K562 (cell line): ENCODE data around the gene HAPLN1. TPM values are rescaled to one million over a fixed set of nuclear protein-coding genes. Genes with fewer than 3 reads are reported as not detected.

Source experiments
- ATAC-seq: fragments of 200-7000 bp; cut with Tn5 transposase; 3 replicates; pipeline ENCODE4 v1.9.1; 2020; ENCODE audit warnings: moderate library complexity
- BruUV-seq: library from RNA; stranded (reverse); fragments of 400-500 nt; replicated peaks from 2 replicates; lab custom pipeline; 2021; lab: Mats Ljungman, UMichigan
- CTCF ChIA-PET: fragments of 300-600 bp; formaldehyde crosslinking; extraction: SDS; loops from one replicate; lab custom pipeline; 2021; ENCODE audit warnings: low intra/inter-chr PET ratio; lab: Yijun Ruan, JAX
- POLR2A ChIA-PET: fragments of 300-600, 350-650 bp; sonication (Branson Sonifier 250); formaldehyde crosslinking; extraction: SDS; loops from one replicate; lab custom pipeline; 2021; ENCODE audit warnings: antibody characterized with exemption, inconsistent platforms; lab: Yijun Ruan, JAX
- DNase-seq, 4 experiments: peaks; one replicate each; pipeline versions ENCODE4 v3.0.0 to v3.0.0-alpha.2; 2011 to 2018; ENCODE audit warnings: low spot score in 3 of 4, mixed read lengths in 3 of 4; ENCODE audit errors: extremely low read depth in 1 of 4
- FAIRE-seq: peaks from 2 replicates; lab custom pipeline; 2011; peaks lifted over from hg19 to GRCh38; lab: Jason Lieb, UNC
- H2AFZ ChIP-seq: 2 replicates; pipeline ENCODE4 v1.6.0; 2011; ENCODE audit warnings: low read depth, low read length, control low read depth, inconsistent platforms
- H3K27ac ChIP-seq: fragments of 200-600 bp; 3 replicates; pipeline ENCODE4 v1.8.0; 2011; ENCODE audit warnings: low read depth, mild to moderate bottlenecking, control low read depth, inconsistent platforms, low read length, moderate library complexity, mixed read lengths; ENCODE audit errors: extremely low read depth
- H3K27me3 ChIP-seq, 2 experiments: fragments of 300-600 bp in 1 of 2; 2 replicates in 1 of 2; 3 replicates in 1 of 2; pipeline versions ENCODE4 v1.6.0 to v1.8.0; 2011; ENCODE audit warnings: inconsistent platforms in 2 of 2, low read length in 2 of 2, mild to moderate bottlenecking in 1 of 2, mixed read lengths in 1 of 2, moderate library complexity in 1 of 2; ENCODE audit not compliant: control insufficient read depth in 2 of 2, insufficient read depth in 2 of 2
- H3K36me3 ChIP-seq: fragments of 300-600 bp; 3 replicates; pipeline ENCODE4 v1.8.0; 2011; ENCODE audit warnings: mild to moderate bottlenecking, low read length, inconsistent platforms; ENCODE audit not compliant: control insufficient read depth, insufficient read depth
- H3K4me1 ChIP-seq, 2 experiments: fragments of 200-600 bp in 1 of 2; replicated peaks in 1 of 2; 2 replicates in 1 of 2; 3 replicates in 1 of 2; pipeline versions ENCODE4 v1.5.1 to v1.8.0; 2011; ENCODE audit warnings: inconsistent platforms in 2 of 2, low read length in 2 of 2, mild to moderate bottlenecking in 1 of 2, mixed read lengths in 1 of 2, moderate library complexity in 1 of 2; ENCODE audit not compliant: control insufficient read depth in 2 of 2, insufficient read depth in 2 of 2
- H3K4me2 ChIP-seq: 2 replicates; pipeline ENCODE4 v1.6.1; 2011; ENCODE audit warnings: low read length, control low read depth, inconsistent platforms, mixed read lengths; ENCODE audit not compliant: insufficient read depth
- H3K4me3 ChIP-seq: fragments of 200-600 bp; sonication (generic), shearing (Covaris generic); 2 replicates; pipeline ENCODE4 v1.5.1; 2016; ENCODE audit warnings: control low read depth, inconsistent platforms
- H3K79me2 ChIP-seq: fragments of 200-600 bp; 3 replicates; pipeline ENCODE4 v1.8.0; 2011; ENCODE audit warnings: low read length, inconsistent platforms; ENCODE audit not compliant: control insufficient read depth, insufficient read depth
- H3K9ac ChIP-seq, 2 experiments: 2 replicates each; pipeline versions ENCODE4 v1.6.0 to v1.6.1; 2011; ENCODE audit warnings: low read depth in 2 of 2, low read length in 2 of 2, control low read depth in 1 of 2, inconsistent platforms in 1 of 2, mild to moderate bottlenecking in 1 of 2, mixed read lengths in 1 of 2; ENCODE audit not compliant: insufficient read depth in 1 of 2
- H3K9me1 ChIP-seq: one replicate; pipeline ENCODE4 v1.6.0; 2011; ENCODE audit warnings: inconsistent platforms, mild to moderate bottlenecking, low read length, moderate library complexity; ENCODE audit not compliant: control insufficient read depth, insufficient read depth
- H3K9me3 ChIP-seq: replicated peaks from 2 replicates; pipeline ENCODE4 v1.5.1; 2011; ENCODE audit warnings: low read depth, low read length, inconsistent platforms; ENCODE audit not compliant: control insufficient read depth, insufficient read depth
- H4K20me1 ChIP-seq: replicated peaks from 2 replicates; pipeline ENCODE4 v1.6.1; 2011; ENCODE audit warnings: low read length, inconsistent platforms, mixed read lengths; ENCODE audit not compliant: control insufficient read depth, insufficient read depth
- FOXP1 ChIP-seq: sonication (generic); formaldehyde crosslinking; IDR thresholded peaks from 2 replicates; pipeline ENCODE4 v1.8.0; 2022; ENCODE audit warnings: mild to moderate bottlenecking, missing genetic modification reagents
- GATAD2B ChIP-seq: fragments of 450-650 bp; IDR thresholded peaks from 2 replicates; pipeline ENCODE4 v1.6.1; 2017; ENCODE audit warnings: mild to moderate bottlenecking, borderline replicate concordance
- ILK ChIP-seq: fragments of 450-650 bp; IDR thresholded peaks from 2 replicates; pipeline ENCODE4 v1.6.1; 2016; ENCODE audit warnings: missing genetic modification characterization, low read depth, mild to moderate bottlenecking, missing compliant biosample characterization, moderate library complexity, borderline replicate concordance
- PPARD ChIP-seq: fragments of 250-450 bp; sonication (Bioruptor Pico); IDR thresholded peaks from 2 replicates; pipeline ENCODE4 v1.8.0; 2022; ENCODE audit warnings: inconsistent platforms, mild to moderate bottlenecking, moderate library complexity
- SPI1 ChIP-seq: IDR thresholded peaks from 2 replicates; pipeline ENCODE4 v1.6.1; 2011; ENCODE audit warnings: low read depth, low read length, control low read depth, borderline replicate concordance
- ZNF584 ChIP-seq: fragments of 200-800 bp; sonication (Bioruptor generic); IDR thresholded peaks from 2 replicates; pipeline ENCODE4 v1.6.1; 2016; ENCODE audit warnings: low read depth, mild to moderate bottlenecking, missing genetic modification characterization, missing compliant biosample characterization
- WGBS: fragments of 100-300 bp; shearing (Covaris generic); methylation state at CpG from one replicate; pipeline ENCODE4 v1.1.6; 2016; ENCODE audit warnings: low coverage, mixed read lengths; ENCODE audit not compliant: insufficient coverage; ENCODE audit errors: missing lambda C conversion rate; 5-methylcytosine and 5-hydroxymethylcytosine counted together
- in situ Hi-C: fragments of 300-500 bp; cut with MboI; formaldehyde crosslinking; loops from 4 replicates; pipeline ENCODE4 v1.15.0; 2018; ENCODE audit warnings: inconsistent platforms, mixed read lengths
- intact Hi-C: fragments of 100-400 bp; cut with micrococcal nuclease; formaldehyde crosslinking; loops from 2 replicates; pipeline ENCODE4 v1.14.2; 2022
- polyA plus RNA-seq, 8 experiments: library from polyadenylated mRNA; depleted of rRNA in 4 of 8; stranded (reverse) in 5 of 8; unstranded in 3 of 8; fragments of >200 nt; fragmentation: Nextera tagmentation in 2 of 8; fragmentation: Illumina TruSeq in 1 of 8; extraction: Ambion mirVana in 2 of 8; extraction: Trizol in 1 of 8; gene quantifications; 2 replicates each; pipeline versions ENCODE4 v1.2.1 to v1.2.3, GENCODE V29; 2011 to 2014; ENCODE audit warnings: inconsistent platforms in 1 of 8, missing spikeins in 1 of 8
- total RNA-seq, 7 experiments: library from RNA; depleted of rRNA in 6 of 7; stranded (reverse); fragments of >200 nt in 6 of 7; fragmentation: Illumina TruSeq in 2 of 7; extraction: Trizol in 2 of 7; gene quantifications; 2 replicates each; pipeline versions ENCODE4 v1.2.1 to v1.2.3, GENCODE V29; 2011 to 2021; ENCODE audit warnings: low replicate concordance in 1 of 7
- TF ChIP-seq, protein P1 (sequence below): sonication (generic); formaldehyde crosslinking; IDR thresholded peaks from 2 replicates; pipeline ENCODE4 v1.8.0; 2023; ENCODE audit warnings: mild to moderate bottlenecking, missing genetic modification reagents

Gene HAPLN1
- total and polyA plus RNA-seq, 9 of the 15 experiments (the other 6 are each of a cell fraction or from before 2014, with no cell fraction given), result not detected

DNA sequence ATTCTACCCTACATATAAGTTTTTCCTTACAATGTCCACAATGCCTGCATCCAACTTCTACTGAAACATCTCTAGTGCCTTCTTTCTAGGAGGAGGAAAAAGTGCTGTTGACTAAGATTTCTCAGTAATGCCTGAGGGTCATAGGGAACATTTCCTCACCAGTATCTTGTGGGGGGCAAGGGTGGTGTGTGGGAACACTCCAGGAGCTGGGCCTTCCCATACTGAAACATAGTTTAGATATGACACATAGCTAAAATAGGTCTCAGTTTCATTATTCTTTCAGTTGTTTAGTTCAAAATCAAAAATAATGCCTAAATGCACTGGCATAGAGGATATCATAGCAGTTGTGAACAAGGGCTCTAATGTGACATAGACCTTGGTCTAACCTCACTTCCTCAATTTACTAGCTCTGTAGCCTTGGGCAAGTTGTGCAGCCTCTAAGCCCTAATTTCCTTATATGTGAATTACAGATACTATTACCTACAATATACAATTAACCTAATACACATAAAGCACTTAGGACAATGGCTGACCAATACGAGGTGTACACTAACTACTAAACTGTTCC lies 66.1 kb downstream of the HAPLN1 start:
- DNase-seq (no peak), FAIRE-seq (no peak)
- H3K4me2 ChIP-seq, result no peak overlapping the region
- no peaks in the 10 kb centered on the region for H4K20me1 ChIP-seq
- H3K79me2 ChIP-seq, result no peaks in the 10 kb centered on the region
- no peaks in the 10 kb centered on the region for H3K9me3 ChIP-seq
- no TSS peak for BruUV-seq
- no peaks in the 10 kb centered on the region for H3K27me3 ChIP-seq
- CTCF ChIA-PET, result no interaction called here
- intact Hi-C loops, result no loop called here
- no peak overlapping the region for H3K27ac ChIP-seq
- no peak overlapping the region for H3K9ac ChIP-seq
- H3K9me1 ChIP-seq, result no peaks in the 10 kb centered on the region
- POLR2A ChIA-PET, result no interaction called here
- TF ChIP-seq FOXP1 (no peak), ZNF584 (no peak), SPI1 (peak; percentile 10; the same call in 1 of the 2 replicates), PPARD (no peak), ILK (no peak), GATAD2B (no peak)
- TF ChIP-seq, protein P1, sequence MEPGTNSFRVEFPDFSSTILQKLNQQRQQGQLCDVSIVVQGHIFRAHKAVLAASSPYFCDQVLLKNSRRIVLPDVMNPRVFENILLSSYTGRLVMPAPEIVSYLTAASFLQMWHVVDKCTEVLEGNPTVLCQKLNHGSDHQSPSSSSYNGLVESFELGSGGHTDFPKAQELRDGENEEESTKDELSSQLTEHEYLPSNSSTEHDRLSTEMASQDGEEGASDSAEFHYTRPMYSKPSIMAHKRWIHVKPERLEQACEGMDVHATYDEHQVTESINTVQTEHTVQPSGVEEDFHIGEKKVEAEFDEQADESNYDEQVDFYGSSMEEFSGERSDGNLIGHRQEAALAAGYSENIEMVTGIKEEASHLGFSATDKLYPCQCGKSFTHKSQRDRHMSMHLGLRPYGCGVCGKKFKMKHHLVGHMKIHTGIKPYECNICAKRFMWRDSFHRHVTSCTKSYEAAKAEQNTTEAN (CRISPR knock-in tag), result no peak
- TF ChIP-seq, all 486 proteins: peak for 1
- WGBS, result 0% methylated on average over 1 of the region's 1 CpG
- Histone ChIP-seq H3K36me3 (no peaks in the 10 kb centered on the region), H3K4me1 (no peaks in the 10 kb centered on the region), H2AFZ (no peak overlapping the region), H3K4me3 (no peak overlapping the region)
- no peak for ATAC-seq
- in situ Hi-C loops, result no loop called here
